ENCODE measurements around the gene GNAQ.

DNA sequence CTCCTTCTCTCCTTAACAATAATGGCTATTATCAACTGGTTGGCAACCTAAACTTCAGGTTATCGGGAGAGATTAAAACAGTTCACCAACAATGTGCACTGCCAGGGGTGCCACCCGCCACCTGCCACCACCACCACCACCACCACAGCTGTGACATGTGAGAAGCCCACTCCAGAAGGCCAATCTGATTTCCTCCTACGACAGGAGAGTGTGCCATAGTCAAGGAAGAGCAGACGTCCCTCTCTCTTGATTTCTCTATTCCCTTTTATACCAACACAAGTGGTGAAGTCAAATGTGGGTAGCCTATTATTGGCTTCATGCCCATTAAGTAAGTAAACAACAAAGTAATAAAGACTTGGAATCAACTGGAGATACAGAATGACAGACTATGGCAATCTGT lies 22.4 kb downstream of the GNAQ start:
- TF ChIP-seq POLR2A (IDR thresholded peaks at IDR 0.05; ENCODE audit: low read depth): no peak
- no peak for TF ChIP-seq CTCF (IDR thresholded peaks at IDR 0.05)
